Measurements from ENCODE around the gene DCLK3. TPM values are rescaled to one million over a fixed set of nuclear protein-coding genes. Genes with fewer than 3 reads are reported as not detected.

DCLK3 gene
- total RNA-seq, 1 donor from 2014 or later: not detected

DNA sequence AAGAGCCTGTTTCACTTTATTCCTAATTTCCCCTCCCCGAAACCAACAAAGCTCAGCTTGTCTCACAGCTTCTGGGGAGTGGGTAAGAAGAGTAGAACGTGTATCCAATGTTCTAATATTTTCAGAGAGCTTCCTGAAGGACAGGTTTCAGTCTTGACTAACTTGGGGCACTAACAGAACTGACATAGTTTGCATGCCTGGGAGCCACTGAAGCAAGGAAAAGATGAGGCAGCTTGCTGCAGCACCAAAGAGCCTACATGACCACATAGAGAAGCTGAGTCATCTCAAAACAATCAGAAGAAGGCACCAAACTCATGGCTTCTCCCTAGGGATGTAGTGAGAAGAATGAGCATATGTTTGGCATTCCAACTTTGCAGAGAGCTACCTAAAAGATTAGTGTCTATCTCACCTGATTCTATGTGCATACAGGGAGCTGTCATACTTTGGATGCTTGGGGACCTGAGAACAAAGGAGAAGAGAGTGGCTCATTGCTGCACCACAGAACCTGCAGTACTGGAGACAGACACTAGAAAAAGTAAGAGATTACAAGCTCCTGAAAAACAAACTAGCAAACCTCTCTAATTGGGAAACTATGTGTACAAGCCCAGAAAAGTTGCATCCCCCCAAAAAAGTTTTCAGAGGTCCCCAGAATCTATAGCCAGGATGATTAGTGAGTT, 86.9 kb downstream of the DCLK3 start:
- no peaks in the 10 kb centered on the region for H3K36me3 Mint-ChIP-seq (ENCODE audit: low read depth)
- H3K4me3 Mint-ChIP-seq: no peak overlapping the region
- no peaks in the 10 kb centered on the region for H3K4me1 Mint-ChIP-seq (ENCODE audit: low read depth)
- intact Hi-C loops (cut with micrococcal nuclease): no loop called here
- DNase-seq (ENCODE audit: low spot score): no peak
- H3K27me3 Mint-ChIP-seq (ENCODE audit: insufficient read depth): no peaks in the 10 kb centered on the region
- H3K27ac Mint-ChIP-seq: no peak overlapping the region
- H3K9me3 Mint-ChIP-seq: peaks cover 25% of the 10 kb centered on the region

DNA sequence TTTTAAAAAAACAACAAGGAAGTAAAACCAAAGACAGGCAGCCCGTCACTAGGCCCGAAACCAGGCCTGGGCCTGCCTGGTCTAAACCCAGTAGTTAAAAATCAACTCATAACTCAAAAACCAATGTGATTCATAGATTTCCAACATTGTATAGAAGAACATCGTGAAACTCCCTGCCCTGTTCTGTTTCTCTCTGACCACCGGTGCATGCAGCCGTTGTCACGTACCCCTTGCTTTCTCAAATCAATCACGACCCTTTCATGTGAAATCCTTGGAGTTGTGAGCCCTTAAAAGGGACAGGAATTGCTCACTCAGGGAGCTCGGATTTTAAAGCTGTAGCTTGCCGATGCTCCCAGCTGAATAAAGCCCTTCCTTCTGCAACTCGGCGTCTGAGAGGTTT, 89.5 kb downstream of the DCLK3 start:
- intact Hi-C loops (cut with micrococcal nuclease): no loop called here
- DNase-seq (ENCODE audit: low spot score): no peak
- Mint-ChIP-seq H3K36me3 (ENCODE audit: low read depth) (no peaks in the 10 kb centered on the region), H3K27ac (no peak overlapping the region), H3K27me3 (ENCODE audit: insufficient read depth) (peaks cover 4% of the 10 kb centered on the region), H3K4me1 (ENCODE audit: low read depth) (no peaks in the 10 kb centered on the region), H3K4me3 (no peak overlapping the region), H3K9me3 (peaks cover 18% of the 10 kb centered on the region)

DNA sequence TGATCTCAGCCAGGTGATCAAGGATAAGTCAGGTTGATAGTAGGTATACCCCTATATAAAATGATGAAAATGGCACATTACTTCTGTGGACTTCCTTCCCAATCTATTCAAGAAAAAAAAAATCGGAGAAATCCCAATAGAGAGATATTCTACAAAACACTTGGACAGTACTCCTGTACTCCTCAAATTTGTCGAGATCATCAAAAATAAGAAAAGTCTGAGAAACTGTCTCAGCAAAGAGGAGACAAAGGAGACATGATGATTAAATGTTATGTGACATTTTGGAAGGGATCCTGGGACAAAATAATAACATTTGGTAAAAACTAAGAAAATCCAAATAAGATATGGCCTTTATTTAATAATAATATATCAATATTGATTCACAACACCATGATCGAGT, 94.6 kb downstream of the DCLK3 start:
- Mint-ChIP-seq H3K36me3 (ENCODE audit: low read depth) (no peaks in the 10 kb centered on the region), H3K9me3 (no peaks in the 10 kb centered on the region), H3K27me3 (ENCODE audit: insufficient read depth) (peaks cover 4% of the 10 kb centered on the region), H3K27ac (no peak overlapping the region), H3K4me3 (no peak overlapping the region), H3K4me1 (ENCODE audit: low read depth) (no peaks in the 10 kb centered on the region)
- intact Hi-C loops (cut with micrococcal nuclease): no loop called here
- DNase-seq (ENCODE audit: low spot score): no peak

DNA sequence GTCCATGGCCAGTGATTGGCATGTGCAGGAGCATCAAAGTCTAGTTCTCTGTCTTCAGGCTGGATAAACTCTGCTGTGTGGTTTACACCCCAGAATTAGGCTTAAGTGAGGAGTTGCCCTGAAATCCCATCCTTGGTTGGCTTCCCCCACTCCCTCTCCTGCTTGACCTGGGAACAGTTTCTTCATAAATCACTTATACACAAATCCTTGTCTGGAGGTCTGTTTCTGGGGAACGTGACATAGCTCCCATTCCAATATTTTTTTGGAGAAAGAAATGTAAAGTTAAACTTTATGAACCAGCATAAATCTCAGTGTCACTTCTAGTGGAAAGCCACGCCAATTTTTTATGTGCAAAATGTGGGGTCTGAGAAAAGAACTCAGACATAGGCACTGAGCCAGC, 98.2 kb downstream of the DCLK3 start:
- intact Hi-C loops (cut with micrococcal nuclease): no loop called here

DNA sequence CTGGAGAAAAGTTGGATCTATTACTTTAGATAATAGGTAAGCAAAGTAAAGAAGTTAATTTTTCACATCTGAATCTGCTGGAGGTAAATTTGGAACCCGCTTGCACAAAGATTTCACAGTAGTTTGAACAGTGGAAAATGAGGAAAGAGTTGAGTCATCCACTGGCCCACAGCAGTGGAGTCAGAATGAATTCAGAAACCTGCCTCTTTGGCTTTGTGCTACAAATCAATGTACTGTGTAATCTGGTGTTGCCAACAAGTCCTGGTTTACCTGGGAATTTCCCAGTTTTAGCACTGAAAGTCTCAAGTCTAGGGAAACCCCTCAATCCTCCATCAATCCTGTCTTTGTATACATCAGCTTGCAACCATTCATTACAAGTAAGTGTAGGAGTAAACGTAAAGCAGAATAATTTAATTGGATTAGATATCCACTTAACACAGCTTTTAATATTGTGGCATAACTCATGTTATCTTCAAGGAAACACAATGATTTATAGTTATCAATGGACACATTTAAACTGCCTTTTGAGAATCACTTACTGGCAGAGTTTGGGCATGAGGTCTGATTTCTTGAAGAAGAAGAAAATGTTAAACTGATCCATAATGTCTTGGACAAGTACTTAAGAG, 100.6 kb downstream of the DCLK3 start:
- Mint-ChIP-seq H3K4me3 (no peak overlapping the region), H3K36me3 (ENCODE audit: low read depth) (no peaks in the 10 kb centered on the region), H3K27ac (no peak overlapping the region), H3K27me3 (ENCODE audit: insufficient read depth) (peaks cover 9% of the 10 kb centered on the region), H3K4me1 (ENCODE audit: low read depth) (no peaks in the 10 kb centered on the region), H3K9me3 (no peaks in the 10 kb centered on the region)
- intact Hi-C loops (cut with micrococcal nuclease): no loop called here
- DNase-seq (ENCODE audit: low spot score): no peak

More for the DNA sequence above, 98.2 kb downstream of the DCLK3 start:
- Mint-ChIP-seq H3K27me3 (ENCODE audit: insufficient read depth) (peaks cover 5% of the 10 kb centered on the region), H3K4me3 (no peak overlapping the region), H3K27ac (no peak overlapping the region), H3K9me3 (no peaks in the 10 kb centered on the region), H3K4me1 (ENCODE audit: low read depth) (no peaks in the 10 kb centered on the region), H3K36me3 (ENCODE audit: low read depth) (no peaks in the 10 kb centered on the region)
- DNase-seq (ENCODE audit: low spot score): no peak

DNA sequence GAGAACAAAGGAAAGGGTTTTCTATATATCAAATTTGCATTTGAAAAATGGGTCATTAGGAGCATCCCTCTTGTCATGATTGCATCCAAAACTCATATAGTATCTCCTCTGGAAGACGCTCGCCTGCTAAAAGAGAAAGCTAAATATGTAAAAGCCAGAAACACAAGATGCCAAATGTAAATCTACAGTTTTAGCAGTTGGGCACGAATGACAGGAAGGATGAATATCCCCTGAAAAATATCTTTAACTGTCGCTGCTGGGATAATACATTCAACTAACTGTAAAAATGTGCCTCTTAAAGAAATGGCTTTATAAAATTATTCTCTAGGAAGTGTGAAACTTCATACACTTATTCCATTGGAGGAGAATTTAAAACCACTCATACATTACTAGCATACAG, 101.7 kb downstream of the DCLK3 start:
- H3K27me3 Mint-ChIP-seq (ENCODE audit: insufficient read depth): peaks cover 9% of the 10 kb centered on the region
- no peaks in the 10 kb centered on the region for H3K4me1 Mint-ChIP-seq (ENCODE audit: low read depth)
- H3K9me3 Mint-ChIP-seq: no peaks in the 10 kb centered on the region
- no peak overlapping the region for H3K27ac Mint-ChIP-seq
- no peak for DNase-seq (ENCODE audit: low spot score)
- H3K4me3 Mint-ChIP-seq: no peak overlapping the region
- no peaks in the 10 kb centered on the region for H3K36me3 Mint-ChIP-seq (ENCODE audit: low read depth)
- intact Hi-C loops (cut with micrococcal nuclease): no loop called here

Other genes starting within 250 kb of the DCLK3 start
- gene TRANK1, start 180.5 kb upstream of the DCLK3 start, total RNA-seq: 2.3 and 3.4 TPM in 2 replicates
- 17.2 and 18.2 TPM in 2 replicates for gene EPM2AIP1, start 228.6 kb upstream of the DCLK3 start, total RNA-seq
- 63.4 and 65.0 TPM in 2 replicates for gene MLH1, start 229.0 kb upstream of the DCLK3 start, total RNA-seq